DND-41 (cell line): ENCODE data around the gene CRACDL.

Source experiments
- ATAC-seq: fragments of 200-7000 bp; cut with Tn5 transposase; 3 replicates; pipeline ENCODE4 v1.9.1; 2021; ENCODE audit warnings: low read depth; ENCODE audit not compliant: insufficient read depth
- DNase-seq: peaks from one replicate; pipeline ENCODE4 v3.0.0-alpha.2; 2020
- H2AFZ ChIP-seq: 2 replicates; pipeline ENCODE4 v1.6.0; 2012; ENCODE audit warnings: low read depth, low read length
- H3K27ac ChIP-seq: 2 replicates; pipeline ENCODE4 v1.5.1; 2012; ENCODE audit warnings: low read length, inconsistent platforms
- H3K27me3 ChIP-seq: fragments of 200-600 bp; sonication (generic); 2 replicates; pipeline ENCODE4 v1.6.0; 2012; ENCODE audit warnings: low read length, mild to moderate bottlenecking, inconsistent platforms; ENCODE audit not compliant: insufficient read depth, poor library complexity
- H3K36me3 ChIP-seq: 2 replicates; pipeline ENCODE4 v1.5.1; 2012; ENCODE audit warnings: low read length, inconsistent platforms; ENCODE audit not compliant: insufficient read depth
- H3K4me1 ChIP-seq: 2 replicates; pipeline ENCODE4 v1.5.1; 2012; ENCODE audit warnings: mild to moderate bottlenecking, low read length; ENCODE audit not compliant: insufficient read depth
- H3K4me2 ChIP-seq: 2 replicates; pipeline ENCODE4 v1.6.0; 2012; ENCODE audit warnings: mild to moderate bottlenecking, moderate library complexity, low read length, inconsistent platforms; ENCODE audit not compliant: insufficient read depth
- H3K4me3 ChIP-seq, 2 experiments: fragments of 200-600 bp in 1 of 2; shearing (Covaris generic) in 1 of 2; 2 replicates each; pipeline ENCODE4 v1.5.1; 2012 to 2016; ENCODE audit warnings: inconsistent platforms in 2 of 2, low read length in 2 of 2, mild to moderate bottlenecking in 2 of 2, low read depth in 1 of 2, moderate library complexity in 1 of 2
- H3K79me2 ChIP-seq: 2 replicates; pipeline ENCODE4 v1.6.0; 2012; ENCODE audit warnings: low read length, inconsistent platforms; ENCODE audit not compliant: insufficient read depth
- H3K9ac ChIP-seq: 2 replicates; pipeline ENCODE4 v1.6.0; 2012; ENCODE audit warnings: low read depth, mild to moderate bottlenecking, inconsistent platforms, low read length, moderate library complexity
- H3K9me3 ChIP-seq: 2 replicates; pipeline ENCODE4 v1.5.1; 2012; ENCODE audit warnings: low read length, moderate library complexity, mild to moderate bottlenecking, inconsistent platforms; ENCODE audit not compliant: insufficient read depth, severe bottlenecking
- H4K20me1 ChIP-seq: 2 replicates; pipeline ENCODE4 v1.6.0; 2012; ENCODE audit warnings: low read length; ENCODE audit not compliant: insufficient read depth
- CTCF ChIP-seq: IDR thresholded peaks from 2 replicates; pipeline ENCODE4 v1.5.1; 2012; ENCODE audit warnings: borderline replicate concordance, low read length, moderate library complexity, mild to moderate bottlenecking; ENCODE audit not compliant: poor library complexity, severe bottlenecking; ENCODE audit errors: extremely low read depth
- EZH2 ChIP-seq: IDR thresholded peaks from 3 replicates; pipeline ENCODE4 v1.6.1; 2012; ENCODE audit warnings: borderline replicate concordance, low read depth, mild to moderate bottlenecking, moderate library complexity, low read length, inconsistent platforms; ENCODE audit not compliant: severe bottlenecking

CRACDL gene

GRCh38 chr2:98959810-98960507 lies 23.9 kb upstream of the CRACDL start:
- Histone ChIP-seq H4K20me1 (no peaks in the 10 kb centered on the region), H3K9ac (no peak overlapping the region), H3K79me2 (no peaks in the 10 kb centered on the region), H3K4me3 (no peak overlapping the region), H3K4me1 (no peaks in the 10 kb centered on the region), H2AFZ (no peak overlapping the region), H3K36me3 (no peaks in the 10 kb centered on the region), H3K27me3 (no peaks in the 10 kb centered on the region), H3K9me3 (no peaks in the 10 kb centered on the region), H3K27ac (no peak overlapping the region), H3K4me2 (no peak overlapping the region)
- DNase-seq (no peak), ATAC-seq (no peak)
- TF ChIP-seq CTCF (no peak), EZH2 (no peak)

GRCh38 chr2:98952966-98953365 lies 16.9 kb upstream of the CRACDL start:
- no peak overlapping the region for H3K9ac ChIP-seq
- no peak overlapping the region for H3K4me2 ChIP-seq
- no peak for ATAC-seq

GRCh38 chr2:98948956-98949739 lies 13.1 kb upstream of the CRACDL start:
- no peak overlapping the region for H3K4me2 ChIP-seq
- no peaks in the 10 kb centered on the region for H3K9me3 ChIP-seq
- no peak overlapping the region for H2AFZ ChIP-seq
- H4K20me1 ChIP-seq: no peaks in the 10 kb centered on the region
- no peak overlapping the region for H3K4me3 ChIP-seq
- H3K9ac ChIP-seq: no peak overlapping the region
- no peak for TF ChIP-seq CTCF
- TF ChIP-seq EZH2: no peak
- H3K79me2 ChIP-seq: no peaks in the 10 kb centered on the region
- DNase-seq: no peak
- H3K27me3 ChIP-seq: peaks cover 7% of the 10 kb centered on the region
- H3K36me3 ChIP-seq: no peaks in the 10 kb centered on the region
- H3K27ac ChIP-seq: no peak overlapping the region
- ATAC-seq: no peak
- H3K4me1 ChIP-seq: no peaks in the 10 kb centered on the region

More at GRCh38 chr2:98952966-98953365, 16.9 kb upstream of the CRACDL start:
- no peaks in the 10 kb centered on the region for H3K36me3 ChIP-seq
- no peak overlapping the region for H3K4me3 ChIP-seq
- H3K9me3 ChIP-seq: no peaks in the 10 kb centered on the region
- H3K27ac ChIP-seq: no peak overlapping the region
- DNase-seq: no peak
- H3K27me3 ChIP-seq: peaks cover 3% of the 10 kb centered on the region
- H3K79me2 ChIP-seq: no peaks in the 10 kb centered on the region
- no peak for TF ChIP-seq CTCF
- no peak for TF ChIP-seq EZH2
- H2AFZ ChIP-seq: no peak overlapping the region
- no peaks in the 10 kb centered on the region for H3K4me1 ChIP-seq
- H4K20me1 ChIP-seq: no peaks in the 10 kb centered on the region
